Lower leg skin (tissue), 4 donors: ENCODE measurements around the gene MBNL2. TPM values are rescaled to one million over a fixed set of nuclear protein-coding genes. Genes with fewer than 3 reads are reported as not detected.
"Not testable (repeated sequence)": the region's sequence is repeated elsewhere in the genome, so short reads cannot be mapped to it uniquely, and the experiment has no call there.

Experiments
- DNase-seq, 2 donors: peaks; one replicate each; pipeline ENCODE4 v3.0.0-alpha.2; 2019; ENCODE audit warnings: low spot score in 2 of 2
- H3K4me3 ChIP-seq: fragments of 200-600 bp; sonication (generic); 2 replicates; pipeline ENCODE4 v1.5.1; 2017; ENCODE audit warnings: mild to moderate bottlenecking, low read depth; ENCODE audit not compliant: poor library complexity, severe bottlenecking
- POLR2A ChIP-seq, 2 donors: fragments of 450-650 bp; IDR thresholded peaks; one replicate each; pipeline ENCODE4 v1.6.1; 2016 to 2017; ENCODE audit warnings: antibody characterized with exemption in 2 of 2, mild to moderate bottlenecking in 1 of 2, moderate library complexity in 1 of 2
- WGBS, 2 donors: methylation state at CpG; one replicate each; pipeline ENCODE4 v1.1.5; 2018; 5-methylcytosine and 5-hydroxymethylcytosine counted together
- intact Hi-C: fragments of 100-400 bp; cut with DNase I; formaldehyde crosslinking; loops from one replicate; pipeline ENCODE4 v1.15.0; 2023; ENCODE audit warnings: low total_unique reads
- total RNA-seq, 4 donors: library from RNA; depleted of rRNA; stranded (reverse); fragments of >200 nt; gene quantifications; one replicate each; pipeline ENCODE4 v1.1.0, GENCODE V29; 2016
- TF ChIP-seq, protein P1 (sequence below), 3 donors: fragments of 450-650 bp; IDR thresholded peaks; one replicate each; pipeline ENCODE4 v1.5.1; 2016; ENCODE audit warnings: antibody characterized with exemption in 3 of 3, mild to moderate bottlenecking in 3 of 3, moderate library complexity in 2 of 3

The MBNL2 gene
- total RNA-seq, 4 donors from 2014 or later: 37.6 to 59.5 (median 45.4) TPM

DNA sequence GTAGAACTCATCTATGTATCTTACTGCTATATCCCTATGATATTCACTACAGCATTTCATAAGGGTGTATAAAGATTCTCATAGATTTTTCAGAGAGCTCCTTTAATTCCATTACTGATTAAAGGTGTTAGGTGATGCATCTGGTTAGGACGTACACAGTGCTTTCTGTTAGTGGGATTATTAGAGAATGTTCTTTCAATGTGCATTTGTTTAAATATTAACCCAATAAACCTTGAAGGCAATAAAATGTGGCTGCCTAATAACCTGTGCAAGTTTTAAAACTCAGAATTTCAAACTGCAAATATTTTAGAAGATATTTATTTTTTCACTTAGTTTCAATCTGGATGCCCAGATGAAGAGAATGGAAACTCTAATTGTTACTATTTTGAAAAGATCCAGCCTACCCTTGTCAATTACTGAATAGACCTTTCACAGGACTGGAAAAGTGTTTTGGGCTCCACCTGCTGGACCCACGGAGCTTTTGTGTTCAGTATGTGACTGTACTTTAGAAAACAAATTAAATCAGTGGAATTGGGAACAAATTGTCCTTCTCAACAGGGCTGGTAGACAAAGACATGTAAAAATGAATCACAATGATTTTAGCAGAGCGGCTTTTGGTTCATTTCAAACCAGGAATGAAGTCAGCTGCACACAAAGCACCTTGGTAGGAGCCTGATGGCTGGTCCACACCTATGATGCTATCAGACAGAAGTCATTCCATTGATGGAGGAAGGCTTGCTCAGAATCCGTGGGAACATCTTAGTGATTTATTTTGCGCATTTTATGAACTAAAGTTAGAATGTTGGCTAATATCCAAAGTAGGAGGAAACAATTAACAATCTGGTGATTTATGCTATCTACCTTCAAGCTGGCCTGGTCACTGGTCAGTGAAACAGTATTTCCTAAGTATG lies 122.4 kb downstream of the MBNL2 start:
- DNase-seq: peak in 1 of 2 donors; percentile 66
- intact Hi-C loops: loop anchor here (5.0 kb wide), 1 partner anchor 232 kb away; no protein-coding TSS in a partner anchor
- H3K4me3 ChIP-seq: no peak overlapping the region
- no peak for TF ChIP-seq POLR2A (IDR thresholded peaks at IDR 0.05)
- TF ChIP-seq, protein P1, sequence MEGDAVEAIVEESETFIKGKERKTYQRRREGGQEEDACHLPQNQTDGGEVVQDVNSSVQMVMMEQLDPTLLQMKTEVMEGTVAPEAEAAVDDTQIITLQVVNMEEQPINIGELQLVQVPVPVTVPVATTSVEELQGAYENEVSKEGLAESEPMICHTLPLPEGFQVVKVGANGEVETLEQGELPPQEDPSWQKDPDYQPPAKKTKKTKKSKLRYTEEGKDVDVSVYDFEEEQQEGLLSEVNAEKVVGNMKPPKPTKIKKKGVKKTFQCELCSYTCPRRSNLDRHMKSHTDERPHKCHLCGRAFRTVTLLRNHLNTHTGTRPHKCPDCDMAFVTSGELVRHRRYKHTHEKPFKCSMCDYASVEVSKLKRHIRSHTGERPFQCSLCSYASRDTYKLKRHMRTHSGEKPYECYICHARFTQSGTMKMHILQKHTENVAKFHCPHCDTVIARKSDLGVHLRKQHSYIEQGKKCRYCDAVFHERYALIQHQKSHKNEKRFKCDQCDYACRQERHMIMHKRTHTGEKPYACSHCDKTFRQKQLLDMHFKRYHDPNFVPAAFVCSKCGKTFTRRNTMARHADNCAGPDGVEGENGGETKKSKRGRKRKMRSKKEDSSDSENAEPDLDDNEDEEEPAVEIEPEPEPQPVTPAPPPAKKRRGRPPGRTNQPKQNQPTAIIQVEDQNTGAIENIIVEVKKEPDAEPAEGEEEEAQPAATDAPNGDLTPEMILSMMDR (IDR thresholded peaks at IDR 0.05): no peak
- WGBS, 2 donors: 33 to 38% methylated on average over 5 of the region's 5 CpGs

DNA sequence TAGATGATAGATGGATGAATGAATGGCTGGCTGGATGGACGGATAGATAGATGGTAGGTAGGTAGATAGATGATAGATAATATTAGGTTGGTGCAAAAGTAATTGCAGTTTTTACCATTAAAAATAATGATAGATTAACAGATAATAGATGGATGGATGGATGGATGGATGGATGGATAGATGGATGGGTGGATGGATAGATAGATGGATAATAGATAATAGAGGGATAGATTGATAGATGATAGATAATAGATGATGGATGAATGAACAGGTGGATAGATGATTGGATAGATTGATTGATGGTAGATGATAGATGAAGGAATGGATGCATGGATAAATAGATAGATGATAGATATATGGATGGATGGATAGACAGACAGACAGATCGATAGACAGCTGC lies 124.0 kb downstream of the MBNL2 start:
- DNase-seq: no peak
- intact Hi-C loops: no loop called here
- 85 to 97% methylated on average over 2 of the region's 2 CpGs for WGBS, 2 donors
- H3K4me3 ChIP-seq: no peak overlapping the region
- no peak for TF ChIP-seq POLR2A (IDR thresholded peaks at IDR 0.05)
- TF ChIP-seq, protein P1 (IDR thresholded peaks at IDR 0.05): no peak

DNA sequence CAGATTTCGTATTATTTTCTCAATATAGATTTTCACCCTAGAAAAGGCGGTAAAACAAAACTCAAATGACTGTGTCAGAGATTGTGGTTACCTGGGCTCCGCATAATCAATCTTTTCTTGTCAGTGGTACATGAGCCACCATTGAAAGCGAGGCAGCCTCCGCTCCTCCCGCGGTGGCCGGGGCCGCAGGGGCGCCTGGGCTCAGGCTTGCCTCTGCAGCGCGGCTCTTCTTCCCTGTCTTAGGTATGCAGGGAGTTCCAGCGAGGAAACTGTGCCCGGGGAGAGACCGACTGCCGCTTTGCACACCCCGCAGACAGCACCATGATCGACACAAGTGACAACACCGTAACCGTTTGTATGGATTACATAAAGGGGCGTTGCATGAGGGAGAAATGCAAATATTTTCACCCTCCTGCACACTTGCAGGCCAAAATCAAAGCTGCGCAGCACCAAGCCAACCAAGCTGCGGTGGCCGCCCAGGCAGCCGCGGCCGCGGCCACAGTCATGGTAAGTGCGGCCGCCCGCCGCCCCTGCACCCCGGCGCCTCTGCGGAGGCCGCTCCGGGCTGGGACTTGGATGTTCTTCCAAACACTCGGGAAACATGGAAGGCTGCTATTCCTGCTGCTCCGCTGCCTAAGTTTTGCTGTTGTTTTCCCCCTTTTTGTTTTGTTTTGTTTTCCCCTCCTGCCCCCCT lies 124.6 kb downstream of the MBNL2 start:
- no peak for TF ChIP-seq POLR2A (IDR thresholded peaks at IDR 0.05)
- TF ChIP-seq, protein P1 (IDR thresholded peaks at IDR 0.05): no peak
- WGBS, 2 donors: 95% methylated on average over 39 of the region's 39 CpGs
- intact Hi-C loops: no loop called here
- no peak overlapping the region for H3K4me3 ChIP-seq
- DNase-seq: no peak

DNA sequence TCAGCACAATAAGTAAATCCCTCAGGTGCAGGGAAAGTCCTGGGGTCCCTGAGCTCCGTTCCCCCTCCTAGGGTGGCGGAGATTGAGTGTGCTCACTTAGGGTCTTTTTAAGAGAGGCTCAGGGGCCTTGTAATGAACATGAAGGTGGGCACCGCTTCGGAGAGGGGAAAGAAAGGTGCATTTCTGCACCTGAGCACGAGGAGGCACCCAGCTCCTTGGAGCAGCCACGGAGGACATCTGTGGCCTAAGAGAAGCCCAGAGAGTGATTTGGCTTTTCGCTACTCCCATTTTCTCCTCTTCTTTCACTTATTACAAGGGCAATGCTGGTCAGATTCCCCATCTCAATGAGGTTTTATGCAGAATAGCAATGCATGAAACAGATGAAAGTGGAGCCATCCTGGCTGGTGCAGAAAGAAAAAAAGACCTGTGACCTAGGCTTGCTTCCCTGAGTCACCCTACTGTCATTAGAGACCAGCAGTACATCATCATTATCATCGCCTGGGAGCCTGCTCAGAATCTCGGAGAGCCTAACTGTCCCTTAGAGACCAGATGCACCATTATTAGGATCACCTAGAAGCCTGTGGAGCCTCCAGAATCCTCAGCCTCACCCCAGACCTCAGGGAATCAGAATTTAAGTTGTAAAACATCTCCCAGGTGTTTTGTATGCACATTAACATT lies 125.3 kb downstream of the MBNL2 start:
- TF ChIP-seq POLR2A (IDR thresholded peaks at IDR 0.05): no peak
- TF ChIP-seq, protein P1 (IDR thresholded peaks at IDR 0.05): no peak
- WGBS, 2 donors: 87 to 90% methylated on average over 9 of the region's 9 CpGs
- no peak for DNase-seq
- H3K4me3 ChIP-seq: no peak overlapping the region
- intact Hi-C loops: no loop called here

DNA sequence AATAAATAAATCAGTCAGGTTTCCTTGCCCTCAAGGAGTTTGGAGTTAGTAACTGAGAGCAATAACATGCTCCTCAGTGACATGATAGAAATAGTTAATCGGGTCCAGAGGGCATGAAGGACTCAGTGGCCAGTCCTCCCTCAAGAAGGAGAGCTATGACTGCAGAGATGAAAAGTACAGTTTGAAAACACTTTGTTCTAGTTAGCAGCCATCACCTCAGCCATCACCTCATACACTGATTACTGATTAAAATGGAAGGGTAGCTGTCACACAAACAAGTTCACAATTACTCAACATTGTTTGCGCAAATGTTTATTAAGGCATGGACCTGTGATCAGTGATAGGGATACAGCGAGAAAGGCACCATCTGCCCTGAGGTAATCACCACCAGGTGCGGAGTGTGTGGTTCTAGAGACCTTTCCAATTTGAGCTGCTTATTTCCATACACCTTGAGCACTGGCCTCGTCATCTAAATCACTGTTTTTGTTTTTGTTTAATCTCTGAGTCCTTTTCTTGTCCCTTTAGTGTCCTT lies 126.5 kb downstream of the MBNL2 start:
- intact Hi-C loops: no loop called here
- no peak for DNase-seq
- WGBS, 2 donors: 88 to 91% methylated on average over 5 of the region's 5 CpGs
- no peak overlapping the region for H3K4me3 ChIP-seq
- TF ChIP-seq POLR2A (IDR thresholded peaks at IDR 0.05): no peak
- TF ChIP-seq, protein P1 (IDR thresholded peaks at IDR 0.05): no peak

DNA sequence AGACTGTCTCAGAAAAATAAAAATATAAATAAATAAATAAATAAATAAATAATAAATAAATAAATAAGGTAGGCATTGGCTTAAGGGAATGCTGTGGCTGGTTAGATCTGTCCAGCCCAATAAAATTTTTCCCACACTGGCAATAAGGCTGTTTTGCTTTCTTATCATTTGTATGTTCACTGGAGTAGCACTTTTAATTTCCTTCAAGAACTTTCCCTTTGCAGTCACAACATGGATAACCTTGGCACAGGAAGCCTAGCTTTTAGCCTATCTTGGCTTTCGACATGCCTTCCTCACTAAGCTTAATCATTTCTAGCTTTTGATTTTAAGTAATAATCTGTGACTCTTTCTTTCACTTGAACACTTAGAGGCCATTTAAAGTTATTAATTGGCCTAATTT lies 129.9 kb downstream of the MBNL2 start:
- intact Hi-C loops, H3K4me3 ChIP-seq, DNase-seq: not testable (repeated sequence)
- WGBS, 2 donors: 76 to 90% methylated on average over 1 of the region's 1 CpG
